Fibroblast of the aortic adventitia (primary cell): ENCODE results near the gene L1CAM. TPM values are rescaled to one million over a fixed set of nuclear protein-coding genes. Genes with fewer than 3 reads are reported as not detected.

Experiments used
- DNase-seq: peaks from one replicate; pipeline ENCODE4 v3.0.0-alpha.2; 2010; ENCODE audit warnings: low read depth
- H3K4me3 ChIP-seq: 2 replicates; pipeline ENCODE4 v1.5.1; 2011; ENCODE audit warnings: low read depth, mild to moderate bottlenecking, control low read depth, low read length, moderate library complexity
- CTCF ChIP-seq: IDR thresholded peaks from 2 replicates; pipeline ENCODE4 v1.5.1; 2011; ENCODE audit warnings: mild to moderate bottlenecking, low read length, control low read depth, inconsistent platforms; ENCODE audit not compliant: insufficient read depth
- total RNA-seq: library from RNA; depleted of rRNA; stranded (reverse); fragments of >200 nt; gene quantifications from 2 replicates; pipeline ENCODE4 v1.2.3, GENCODE V29; 2012; ENCODE audit warnings: low replicate concordance

The L1CAM gene
- total RNA-seq, 1 donor, result 0.36 TPM

GRCh38 chrX:153868576-153869472 lies 17.1 kb downstream of the L1CAM start:
- no peak for DNase-seq
- no peak for TF ChIP-seq CTCF
- no peak overlapping the region for H3K4me3 ChIP-seq

- H3K4me3 ChIP-seq, result no peak overlapping the region
- no peak for DNase-seq
- TF ChIP-seq CTCF, result no peak
Observed at GRCh38 chrX:153867671-153868070, 18.3 kb downstream of the L1CAM start.

GRCh38 chrX:153867139-153867538 lies 18.8 kb downstream of the L1CAM start:
- no peak overlapping the region for H3K4me3 ChIP-seq
- no peak for DNase-seq
- no peak for TF ChIP-seq CTCF

- no peak for DNase-seq
- H3K4me3 ChIP-seq, result no peak overlapping the region
- no peak for TF ChIP-seq CTCF
Observed at GRCh38 chrX:153866302-153867019, 19.5 kb downstream of the L1CAM start.

GRCh38 chrX:153865685-153866084 lies 20.3 kb downstream of the L1CAM start:
- TF ChIP-seq CTCF, result no peak
- no peak overlapping the region for H3K4me3 ChIP-seq
- DNase-seq, result no peak

- TF ChIP-seq CTCF, result no peak
- no peak overlapping the region for H3K4me3 ChIP-seq
- no peak for DNase-seq
Observed at GRCh38 chrX:153865321-153865580, 20.7 kb downstream of the L1CAM start.
